ENCODE data around the gene TAAR9. TPM values are rescaled to one million over a fixed set of nuclear protein-coding genes. Genes with fewer than 3 reads are reported as not detected.

Gene TAAR9, protein sequence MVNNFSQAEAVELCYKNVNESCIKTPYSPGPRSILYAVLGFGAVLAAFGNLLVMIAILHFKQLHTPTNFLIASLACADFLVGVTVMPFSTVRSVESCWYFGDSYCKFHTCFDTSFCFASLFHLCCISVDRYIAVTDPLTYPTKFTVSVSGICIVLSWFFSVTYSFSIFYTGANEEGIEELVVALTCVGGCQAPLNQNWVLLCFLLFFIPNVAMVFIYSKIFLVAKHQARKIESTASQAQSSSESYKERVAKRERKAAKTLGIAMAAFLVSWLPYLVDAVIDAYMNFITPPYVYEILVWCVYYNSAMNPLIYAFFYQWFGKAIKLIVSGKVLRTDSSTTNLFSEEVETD
- not detected in 2 replicates for total RNA-seq (2014; rRNA removed; shearing (Covaris generic))

- no peak for DNase-seq (ENCODE audit: low read depth)
These were observed at the start of gene TAAR9 for GRCh38 chr6:132537977-132538376. TAAR9 (plus strand) TSS chr6:132538277; CDS start chr6:132538290, 13 bp downstream.

DNA sequence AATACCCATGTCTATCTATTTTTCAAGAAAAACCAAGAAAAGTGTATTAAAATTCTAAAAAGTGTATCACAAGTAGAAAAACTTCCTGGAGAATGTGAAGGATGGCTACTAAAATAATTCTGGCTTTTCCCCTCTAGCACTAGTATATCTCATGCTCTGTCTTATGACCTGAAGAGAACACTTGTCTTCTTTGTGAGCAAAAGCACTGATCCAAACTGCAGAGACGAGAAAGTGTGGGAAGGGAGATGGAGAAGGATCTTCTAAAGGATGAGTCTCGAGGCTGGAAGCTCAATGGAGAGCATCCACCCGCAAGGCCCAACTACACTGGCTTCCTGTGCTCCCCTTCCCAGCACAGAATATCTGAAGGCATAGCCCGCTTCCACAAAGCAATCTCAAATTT lies 48.7 kb upstream of the TAAR9 start:
- no peak for DNase-seq (ENCODE audit: low read depth)

DNA sequence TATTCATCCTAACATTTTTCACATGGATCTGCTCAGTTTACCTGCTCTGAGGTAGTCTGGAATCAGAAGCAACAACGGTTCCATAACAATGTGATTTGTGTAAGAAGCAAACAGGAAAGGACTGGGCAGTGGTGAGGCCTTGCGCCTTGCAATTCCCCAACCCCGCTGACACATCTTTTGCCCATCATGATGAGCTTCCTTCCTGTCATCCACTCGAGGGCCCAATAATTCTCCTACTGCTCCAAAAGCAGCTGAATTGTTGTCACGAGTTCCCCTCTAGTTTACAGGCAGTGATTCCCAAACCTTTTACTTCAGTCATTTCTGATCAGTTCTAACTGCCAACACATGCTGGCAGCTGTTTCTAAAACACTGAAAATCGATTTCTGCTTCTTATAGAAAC lies 48.1 kb upstream of the TAAR9 start:
- no peak for DNase-seq (ENCODE audit: low read depth)

- no peak for DNase-seq (ENCODE audit: low read depth)
These were observed 47.4 kb upstream of the TAAR9 start for GRCh38 chr6:132490478-132491204.

DNA sequence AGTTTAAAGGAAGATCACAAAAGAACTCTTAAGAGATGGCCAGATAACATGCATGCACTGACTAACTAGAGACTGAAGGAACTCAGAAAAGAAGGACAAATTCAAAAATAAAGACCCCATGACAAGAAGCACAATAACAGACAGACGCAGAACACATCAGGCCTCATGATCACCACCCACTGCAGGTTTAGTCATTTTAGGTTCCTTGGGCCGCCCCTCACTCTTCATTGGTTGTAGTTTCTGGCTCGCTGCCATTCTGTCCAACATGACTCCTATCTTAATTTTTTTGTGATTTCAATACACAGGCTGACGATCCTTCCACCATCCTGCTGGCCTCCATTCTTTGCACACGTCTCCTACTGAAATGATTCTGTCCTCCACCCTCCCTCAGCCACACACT lies 46.8 kb upstream of the TAAR9 start:
- DNase-seq (ENCODE audit: low read depth), result peak; percentile 51

GRCh38 chr6:132491881-132492280 lies 46.2 kb upstream of the TAAR9 start:
- DNase-seq (ENCODE audit: low read depth), result no peak

DNA sequence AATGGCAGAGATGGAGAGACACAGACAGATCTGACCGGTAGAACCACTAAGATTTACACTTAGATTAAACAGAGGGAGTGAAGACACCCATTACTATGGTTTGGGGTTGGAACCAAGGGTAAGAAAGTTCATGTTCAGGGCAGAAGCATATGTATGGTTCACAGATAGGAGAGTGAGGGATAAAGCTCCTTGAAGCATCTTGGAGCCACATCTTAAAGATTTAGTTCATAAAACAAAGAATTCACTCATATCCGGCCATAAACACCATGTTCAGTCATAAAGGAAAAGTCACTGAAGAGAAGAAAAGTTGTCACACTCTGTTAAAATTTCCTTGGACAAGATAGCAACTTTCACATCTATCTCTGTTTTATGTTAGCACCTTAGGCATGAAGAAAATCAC lies 43.1 kb upstream of the TAAR9 start:
- no peak for DNase-seq (ENCODE audit: low read depth)

DNA sequence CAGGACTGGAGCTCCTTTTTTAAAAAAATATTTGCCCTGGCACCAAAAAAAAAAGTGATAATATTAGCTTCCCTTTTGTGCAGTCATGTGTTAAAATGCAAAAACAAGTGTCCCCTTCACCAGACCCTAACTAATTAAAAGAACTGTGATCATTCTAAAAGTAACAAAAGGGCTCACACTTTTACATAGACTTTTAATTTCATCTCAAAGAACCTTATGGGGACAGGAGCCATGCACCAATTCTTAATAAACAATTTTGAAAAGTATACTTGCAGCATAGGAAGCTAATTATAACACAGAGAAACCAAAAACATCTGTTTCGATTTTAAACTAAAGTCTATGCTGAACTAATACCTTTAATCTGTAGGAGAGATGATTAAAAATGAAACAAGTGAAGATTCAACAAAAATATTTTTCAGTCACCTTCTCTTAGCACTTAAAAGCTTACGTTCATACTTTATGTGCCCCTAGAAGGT lies 42.4 kb upstream of the TAAR9 start:
- no peak for DNase-seq (ENCODE audit: low read depth)

GRCh38 chr6:132496519-132497180 lies 41.4 kb upstream of the TAAR9 start:
- no peak for DNase-seq (ENCODE audit: low read depth)

GRCh38 chr6:132498638-132499037 lies 39.4 kb upstream of the TAAR9 start:
- no peak for DNase-seq (ENCODE audit: low read depth)

DNA sequence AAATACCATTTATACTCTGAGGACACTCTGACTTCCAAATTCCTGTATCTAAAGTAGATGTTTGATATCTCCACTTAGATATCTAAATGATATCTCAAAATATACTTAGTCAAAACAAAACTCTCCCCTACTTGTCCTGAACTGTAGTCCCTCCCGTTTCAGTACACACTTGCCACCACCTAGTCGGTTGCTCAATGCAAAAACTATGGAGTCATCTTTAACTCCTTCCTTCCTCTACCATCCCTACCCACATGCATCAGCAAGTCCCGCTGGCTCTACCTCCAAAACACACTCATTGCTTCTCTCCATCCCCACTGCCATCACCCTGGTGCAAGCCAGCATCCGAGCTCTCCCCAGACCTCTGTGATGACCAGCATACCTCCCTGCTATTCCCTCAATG lies 38.3 kb upstream of the TAAR9 start:
- no peak for DNase-seq (ENCODE audit: low read depth)

DNA sequence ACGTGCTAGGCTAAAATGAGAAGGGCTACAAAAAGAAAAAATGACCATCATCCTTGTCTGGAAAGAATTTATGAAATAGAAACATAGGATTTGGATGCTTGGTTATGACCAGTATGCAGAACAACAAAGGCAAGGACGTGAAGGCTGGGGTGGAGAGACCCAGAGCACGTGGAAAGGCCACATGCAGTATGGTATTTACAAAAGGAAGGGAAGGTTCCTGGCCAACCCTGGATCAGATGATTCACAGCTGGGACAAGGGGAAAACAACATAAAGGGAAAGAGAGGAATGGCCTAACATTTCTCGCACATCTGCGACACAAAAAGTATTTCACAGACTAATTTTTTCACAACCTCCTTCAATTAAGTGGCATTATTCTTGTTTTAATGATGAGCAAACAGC lies 33.3 kb upstream of the TAAR9 start:
- no peak for DNase-seq (ENCODE audit: low read depth)

DNA sequence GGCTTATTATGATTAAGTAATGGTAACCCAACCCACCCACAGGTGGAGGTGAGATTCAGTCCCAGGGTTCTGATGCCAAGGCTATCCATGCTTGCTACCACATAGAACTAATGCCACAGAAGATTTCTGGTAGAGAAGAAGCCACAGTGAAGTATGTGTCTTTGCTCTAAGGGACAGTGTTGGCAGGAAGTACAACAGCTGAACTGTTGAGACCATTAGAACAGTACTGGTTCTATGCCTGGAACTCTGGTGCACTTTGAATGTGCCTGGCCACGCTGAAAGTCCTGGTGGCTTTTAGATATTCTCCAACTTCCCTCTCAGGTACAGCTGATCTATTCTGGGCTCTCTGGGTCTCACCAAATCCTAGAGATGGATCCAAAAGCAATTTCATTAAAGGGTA lies 32.9 kb upstream of the TAAR9 start:
- no peak for DNase-seq (ENCODE audit: low read depth)

GRCh38 chr6:132506461-132506860 lies 31.6 kb upstream of the TAAR9 start:
- DNase-seq (ENCODE audit: low read depth), result no peak

DNA sequence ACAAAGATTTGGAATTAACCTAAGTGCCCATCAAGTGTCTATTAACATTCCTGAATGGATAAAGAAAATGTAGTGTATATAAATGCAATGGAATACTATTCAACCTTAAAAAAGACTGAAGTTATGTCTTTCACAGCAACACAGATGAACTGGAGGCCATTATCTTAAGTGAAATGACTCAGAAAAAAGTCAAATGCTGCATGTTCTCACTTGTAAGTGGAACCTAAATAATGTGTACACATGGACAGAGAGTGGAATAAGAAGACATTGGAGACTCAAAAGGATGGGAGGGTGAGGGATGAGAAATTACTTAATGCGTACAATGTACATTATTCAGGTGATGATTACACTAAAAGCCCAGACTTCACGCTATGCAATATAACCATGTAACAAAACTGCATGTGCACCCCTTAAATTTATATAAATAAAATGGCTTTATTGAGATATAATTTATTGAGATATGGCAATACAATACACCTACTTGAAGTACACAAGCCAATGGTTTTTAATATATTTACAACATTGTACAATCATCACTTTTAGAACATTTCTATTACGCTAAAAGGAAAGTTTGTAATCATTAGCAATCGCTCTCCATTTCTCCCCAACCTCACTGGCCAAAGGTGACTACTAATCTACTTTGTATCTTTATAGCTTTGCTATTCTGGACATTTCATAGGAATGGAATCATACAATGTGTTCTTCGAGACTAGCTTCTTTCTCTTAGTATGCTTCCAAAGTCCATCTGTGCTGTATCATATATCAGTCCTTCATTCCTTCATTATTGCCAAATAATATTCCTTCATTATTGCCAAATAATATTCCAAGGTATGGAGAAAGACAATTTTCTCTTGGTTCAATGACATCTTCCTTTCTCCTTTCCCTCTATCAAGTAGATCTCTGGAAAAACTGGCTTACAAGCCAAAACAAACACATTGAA lies 30.9 kb upstream of the TAAR9 start:
- no peak for DNase-seq (ENCODE audit: low read depth)

DNA sequence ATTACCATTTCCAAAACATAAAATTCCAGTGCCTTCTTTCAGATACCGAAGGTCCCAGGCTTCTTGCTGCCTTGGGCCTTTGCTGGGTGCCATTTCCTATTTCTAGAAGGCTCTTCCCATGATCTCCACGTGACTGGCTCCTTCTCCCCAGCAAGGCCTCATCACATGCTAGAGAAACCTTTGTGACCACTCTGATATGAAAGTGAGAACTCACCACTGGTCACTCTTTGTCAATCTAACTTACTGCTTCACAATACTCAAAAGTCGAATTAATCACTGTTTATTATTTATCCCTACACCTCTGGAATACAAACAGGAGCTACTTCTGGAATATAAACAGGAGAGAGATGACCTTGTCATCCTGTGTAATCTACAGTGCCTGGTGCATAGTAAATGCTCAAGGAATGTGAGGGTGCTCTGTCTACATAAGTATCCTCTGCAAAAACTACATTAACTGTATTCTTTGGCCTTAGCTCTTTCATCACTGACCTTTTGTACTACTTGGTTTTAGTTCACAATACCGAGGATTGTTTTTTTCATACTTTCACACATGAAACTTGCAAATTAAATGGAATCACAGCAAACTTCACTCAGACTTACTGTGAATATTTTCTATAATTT lies 26.8 kb upstream of the TAAR9 start:
- DNase-seq (ENCODE audit: low read depth), result no peak

DNA sequence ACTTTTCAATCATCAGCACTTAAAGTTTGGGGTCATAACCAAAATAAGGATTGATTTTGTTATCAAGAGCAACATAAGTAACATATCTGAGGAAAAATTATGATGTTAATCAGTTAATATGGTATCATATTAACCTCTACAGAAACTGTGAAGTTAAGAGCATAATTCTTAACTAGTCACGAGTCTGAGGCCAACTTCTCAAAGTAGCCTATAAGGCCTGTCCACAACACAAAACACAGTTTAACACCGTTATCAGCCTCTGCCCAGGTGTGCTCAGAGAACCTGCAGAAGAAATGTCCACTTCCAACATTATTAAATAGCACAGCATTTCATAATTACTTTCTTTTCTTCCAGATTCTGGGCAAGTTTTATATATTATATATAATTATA lies 26.3 kb upstream of the TAAR9 start:
- no peak for DNase-seq (ENCODE audit: low read depth)

DNA sequence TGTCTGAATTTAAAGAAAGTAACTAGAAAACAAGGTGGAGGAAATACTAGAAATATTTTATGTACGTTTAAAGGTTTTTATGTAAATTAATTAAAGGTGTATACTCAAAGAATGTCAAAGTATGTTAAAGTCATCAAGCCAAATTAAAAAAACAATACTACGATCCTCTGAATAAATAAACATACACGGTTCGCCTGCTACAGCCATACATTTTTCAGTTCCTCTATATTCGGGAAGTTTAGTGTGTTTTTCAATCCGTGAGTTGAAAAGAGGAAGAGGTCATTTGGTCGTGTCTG lies 25.8 kb upstream of the TAAR9 start:
- DNase-seq (ENCODE audit: low read depth), result no peak

DNA sequence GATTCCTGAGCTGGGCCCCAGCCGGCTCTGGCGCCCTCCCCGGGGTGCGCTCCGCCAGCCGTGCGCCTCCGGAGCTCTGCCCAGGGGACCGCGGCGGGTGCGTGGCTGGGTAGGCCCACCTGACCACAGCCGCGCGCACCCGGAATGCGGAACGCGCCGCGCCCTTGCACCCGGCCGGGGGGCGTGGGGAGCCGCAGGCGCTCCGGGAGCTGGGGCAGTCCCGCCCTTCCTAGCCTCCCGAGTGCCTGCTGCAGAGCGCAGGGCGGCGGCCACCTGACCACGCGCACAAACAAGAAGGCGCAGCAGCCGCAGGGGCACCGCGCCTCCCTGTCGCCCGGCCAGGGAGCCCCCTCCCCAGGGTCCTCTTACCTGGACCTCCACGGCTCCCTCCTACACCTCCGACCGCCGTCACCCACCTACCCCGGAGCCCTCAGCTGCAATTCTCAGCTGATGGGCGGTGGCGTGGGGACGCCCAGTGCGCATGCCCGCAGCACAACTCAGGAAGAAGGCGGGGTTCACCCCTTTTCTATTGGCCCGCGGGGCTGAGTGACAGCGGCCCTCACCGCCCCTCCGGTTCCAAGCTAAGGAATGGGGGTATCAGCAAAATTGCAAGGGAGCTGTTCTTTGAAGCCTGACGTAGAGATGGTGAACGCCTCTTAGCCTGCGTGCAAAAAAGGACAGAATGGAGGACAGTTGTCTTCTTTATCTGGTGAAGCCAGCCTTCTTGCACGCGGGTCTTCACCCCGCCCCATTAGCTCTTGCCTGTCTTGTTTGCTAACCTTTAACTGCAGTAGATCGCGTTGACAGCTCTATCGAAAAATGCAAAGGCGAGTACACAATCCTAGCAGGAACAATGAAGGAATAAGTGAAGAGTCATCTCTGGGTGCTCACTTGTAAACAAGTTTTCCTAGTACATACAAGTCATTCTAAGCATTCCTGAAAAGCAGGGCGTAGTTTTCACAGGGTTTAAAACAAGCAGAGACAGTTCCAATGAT lies 25.1 kb upstream of the TAAR9 start, which contains the start of gene STX7:
TSS of gene STX7 (minus strand) at position 479 of the 995 bp plus-strand sequence. CDS start 9,586 bp downstream, outside the sequence.
- DNase-seq (ENCODE audit: low read depth), result peak; percentile 92

Measured in Daoy (cell line).